Keratinocyte (primary cell): ENCODE results near the gene RCE1.

Source experiments
- CTCF ChIP-seq, 3 experiments: IDR thresholded peaks in 1 of 3; conservative IDR thresholded peaks in 1 of 3; optimal IDR thresholded peaks in 1 of 3; 2 replicates in 2 of 3; 3 replicates in 1 of 3; pipeline versions ENCODE3 to v1.5.1; 2011; ENCODE audit warnings: low read length in 3 of 3, mild to moderate bottlenecking in 3 of 3, moderate library complexity in 2 of 3, control low read depth in 1 of 3, inconsistent platforms in 1 of 3; ENCODE audit not compliant: insufficient read depth in 2 of 3; ENCODE audit errors: extremely low read depth in 1 of 3
- EZH2 ChIP-seq: IDR thresholded peaks from one replicate; pipeline ENCODE4 v1.6.1; 2012; ENCODE audit warnings: inconsistent platforms, mild to moderate bottlenecking, low read length, moderate library complexity

DNA sequence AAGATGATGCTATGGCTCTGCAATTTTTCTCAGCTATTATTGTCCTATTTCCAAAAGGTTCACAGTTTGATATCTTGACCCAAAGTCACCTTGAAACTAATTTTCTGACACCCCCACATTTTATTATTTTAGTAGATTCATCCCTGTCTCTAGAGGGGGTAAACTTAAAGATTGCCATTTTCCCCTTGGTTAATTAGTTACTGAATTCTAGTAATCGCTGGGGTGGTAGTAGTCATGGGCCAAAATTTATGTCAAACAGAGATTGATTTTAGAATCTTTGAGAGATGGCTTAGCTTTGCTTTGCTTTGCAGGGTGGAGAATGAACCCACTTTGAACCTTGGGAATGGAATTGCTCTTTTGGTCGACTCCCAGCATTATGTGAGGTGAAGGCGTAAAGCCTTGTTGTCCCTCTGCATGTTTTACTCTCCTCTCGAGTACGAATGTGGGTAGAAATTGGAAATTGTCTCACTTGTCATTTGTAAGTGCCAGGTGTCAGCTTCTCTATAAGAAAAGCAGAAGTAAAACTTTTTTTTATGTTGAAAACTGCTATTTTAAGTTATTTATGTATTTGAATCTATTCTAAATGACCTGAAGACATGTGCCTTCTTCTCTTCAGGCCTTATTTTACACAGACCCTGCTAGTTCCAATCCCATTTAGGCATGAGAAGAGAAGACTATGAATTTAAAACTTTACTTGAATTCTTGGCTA lies 42.4 kb upstream of the RCE1 start:
- TF ChIP-seq CTCF (optimal IDR thresholded peaks at IDR 0.05 in 1 of 3, IDR thresholded peaks at IDR 0.05 in 1 of 3, conservative IDR thresholded peaks at IDR 0.05 in 1 of 3; ENCODE audit: extremely low read depth in 1 of 3, insufficient read depth in 2 of 3, low read length in 3 of 3) (no peak), EZH2 (no peak)
